ENCODE measurements around the gene ERC1. TPM values are rescaled to one million over a fixed set of nuclear protein-coding genes. Genes with fewer than 3 reads are reported as not detected.

The ERC1 gene
- total RNA-seq, 1 experiment from 2014 or later = 39.4 TPM

GRCh38 chr12:1357171-1357570 is 366.1 kb downstream of the ERC1 start:
- CTCF ChIA-PET = no interaction called here

DNA sequence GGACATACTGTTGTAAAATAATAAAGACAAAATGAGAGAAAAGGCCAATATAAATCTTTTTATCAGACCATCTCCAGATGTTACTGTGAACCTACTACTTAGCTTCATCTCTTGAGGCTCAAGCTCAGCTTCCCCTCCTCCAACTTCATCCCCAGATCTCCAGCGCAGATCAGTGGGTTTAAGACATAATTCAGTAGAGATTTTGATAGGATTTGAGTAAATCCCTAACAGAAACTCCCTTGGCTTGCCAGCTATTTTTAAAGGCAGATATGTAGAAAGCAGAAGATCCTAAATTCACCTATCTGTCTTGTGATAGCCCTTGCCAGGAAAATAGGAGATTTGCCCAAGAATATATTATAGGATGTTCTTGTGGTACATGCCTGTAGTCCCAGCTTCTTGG is 366.7 kb downstream of the ERC1 start:
- TF ChIP-seq, protein P1, sequence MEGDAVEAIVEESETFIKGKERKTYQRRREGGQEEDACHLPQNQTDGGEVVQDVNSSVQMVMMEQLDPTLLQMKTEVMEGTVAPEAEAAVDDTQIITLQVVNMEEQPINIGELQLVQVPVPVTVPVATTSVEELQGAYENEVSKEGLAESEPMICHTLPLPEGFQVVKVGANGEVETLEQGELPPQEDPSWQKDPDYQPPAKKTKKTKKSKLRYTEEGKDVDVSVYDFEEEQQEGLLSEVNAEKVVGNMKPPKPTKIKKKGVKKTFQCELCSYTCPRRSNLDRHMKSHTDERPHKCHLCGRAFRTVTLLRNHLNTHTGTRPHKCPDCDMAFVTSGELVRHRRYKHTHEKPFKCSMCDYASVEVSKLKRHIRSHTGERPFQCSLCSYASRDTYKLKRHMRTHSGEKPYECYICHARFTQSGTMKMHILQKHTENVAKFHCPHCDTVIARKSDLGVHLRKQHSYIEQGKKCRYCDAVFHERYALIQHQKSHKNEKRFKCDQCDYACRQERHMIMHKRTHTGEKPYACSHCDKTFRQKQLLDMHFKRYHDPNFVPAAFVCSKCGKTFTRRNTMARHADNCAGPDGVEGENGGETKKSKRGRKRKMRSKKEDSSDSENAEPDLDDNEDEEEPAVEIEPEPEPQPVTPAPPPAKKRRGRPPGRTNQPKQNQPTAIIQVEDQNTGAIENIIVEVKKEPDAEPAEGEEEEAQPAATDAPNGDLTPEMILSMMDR (IDR thresholded peaks at IDR 0.05; ENCODE audit: unreplicated experiment) = no peak
- H3K4me1 Mint-ChIP-seq (ENCODE audit: low read depth, unreplicated experiment) = no peaks in the 10 kb centered on the region
- CTCF ChIA-PET = interaction anchor here (1.2 kb wide), 1 partner anchor 239 kb away, joined by 3 read pairs; no protein-coding TSS in a partner anchor
- no peaks in the 10 kb centered on the region for H3K36me3 Mint-ChIP-seq (ENCODE audit: insufficient read depth, unreplicated experiment)
- BruUV-seq (replicated peaks) = no TSS peak
- no peaks in the 10 kb centered on the region for H3K9me3 Mint-ChIP-seq (ENCODE audit: low read depth, unreplicated experiment)
- no peak overlapping the region for H3K4me3 Mint-ChIP-seq (ENCODE audit: low read depth, unreplicated experiment)
- H3K27ac Mint-ChIP-seq (ENCODE audit: unreplicated experiment) = no peak overlapping the region
- intact Hi-C loops (cut with micrococcal nuclease; ENCODE audit: unreplicated experiment) = no loop called here
- no peaks in the 10 kb centered on the region for H3K27me3 Mint-ChIP-seq (ENCODE audit: unreplicated experiment)
- no peak for DNase-seq

More at GRCh38 chr12:1357171-1357570, 366.1 kb downstream of the ERC1 start:
- Mint-ChIP-seq H3K36me3 (ENCODE audit: insufficient read depth, unreplicated experiment) (no peaks in the 10 kb centered on the region), H3K4me3 (ENCODE audit: low read depth, unreplicated experiment) (no peak overlapping the region), H3K9me3 (ENCODE audit: low read depth, unreplicated experiment) (no peaks in the 10 kb centered on the region), H3K27me3 (ENCODE audit: unreplicated experiment) (no peaks in the 10 kb centered on the region), H3K27ac (ENCODE audit: unreplicated experiment) (no peak overlapping the region), H3K4me1 (ENCODE audit: low read depth, unreplicated experiment) (no peaks in the 10 kb centered on the region)
- BruUV-seq (replicated peaks) = no TSS peak
- intact Hi-C loops (cut with micrococcal nuclease; ENCODE audit: unreplicated experiment) = no loop called here
- DNase-seq = no peak
- TF ChIP-seq, protein P1 (IDR thresholded peaks at IDR 0.05; ENCODE audit: unreplicated experiment) = no peak

DNA sequence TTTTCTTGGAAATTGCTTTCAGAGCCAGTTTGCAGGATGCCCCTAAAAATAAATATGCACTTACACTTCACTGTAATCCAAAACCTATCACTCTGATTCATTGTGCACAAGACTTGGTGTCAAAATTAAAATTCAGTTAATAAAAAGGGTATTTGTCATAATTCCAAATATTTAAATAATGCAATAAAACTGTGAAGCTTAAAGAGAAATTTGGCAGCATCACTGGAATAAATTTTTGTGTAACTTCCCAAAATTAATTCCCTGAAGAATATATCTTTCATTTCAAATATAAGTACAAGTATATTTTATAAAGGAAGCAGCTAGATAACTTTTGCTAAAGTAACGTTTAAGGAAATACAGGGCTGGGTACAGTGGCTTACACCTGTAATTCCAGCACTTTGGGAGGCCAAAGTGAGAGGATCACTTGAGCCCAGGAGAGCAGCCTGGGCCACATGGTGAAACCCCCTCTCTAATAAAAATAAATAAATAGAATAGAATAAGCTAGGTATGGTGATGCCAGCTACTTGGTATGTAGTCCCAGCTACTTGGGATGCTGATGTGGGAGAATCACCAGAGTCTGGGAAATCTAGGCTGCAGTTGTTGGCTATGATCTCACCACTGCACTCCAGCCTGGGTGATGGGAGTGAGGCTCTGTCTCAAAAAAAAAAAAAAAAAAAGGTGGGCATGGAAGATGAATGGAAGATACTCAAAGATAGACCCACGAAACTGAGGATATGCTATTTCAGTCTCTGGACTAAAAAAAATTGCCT is 369.6 kb downstream of the ERC1 start:
- no TSS peak for BruUV-seq (replicated peaks)
- CTCF ChIA-PET = interaction anchor here (0.7 to 0.8 kb wide), 2 partner anchors 75 to 1591 kb away, joined by 3 to 4 read pairs; no protein-coding TSS in a partner anchor
- no peaks in the 10 kb centered on the region for H3K36me3 Mint-ChIP-seq (ENCODE audit: insufficient read depth, unreplicated experiment)
- TF ChIP-seq, protein P1 (IDR thresholded peaks at IDR 0.05; ENCODE audit: unreplicated experiment) = no peak
- no peak overlapping the region for H3K4me3 Mint-ChIP-seq (ENCODE audit: low read depth, unreplicated experiment)
- no peaks in the 10 kb centered on the region for H3K4me1 Mint-ChIP-seq (ENCODE audit: low read depth, unreplicated experiment)
- H3K9me3 Mint-ChIP-seq (ENCODE audit: low read depth, unreplicated experiment) = no peaks in the 10 kb centered on the region
- H3K27me3 Mint-ChIP-seq (ENCODE audit: unreplicated experiment) = no peaks in the 10 kb centered on the region
- intact Hi-C loops (cut with micrococcal nuclease; ENCODE audit: unreplicated experiment) = no loop called here
- H3K27ac Mint-ChIP-seq (ENCODE audit: unreplicated experiment) = no peak overlapping the region
- DNase-seq = no peak

DNA sequence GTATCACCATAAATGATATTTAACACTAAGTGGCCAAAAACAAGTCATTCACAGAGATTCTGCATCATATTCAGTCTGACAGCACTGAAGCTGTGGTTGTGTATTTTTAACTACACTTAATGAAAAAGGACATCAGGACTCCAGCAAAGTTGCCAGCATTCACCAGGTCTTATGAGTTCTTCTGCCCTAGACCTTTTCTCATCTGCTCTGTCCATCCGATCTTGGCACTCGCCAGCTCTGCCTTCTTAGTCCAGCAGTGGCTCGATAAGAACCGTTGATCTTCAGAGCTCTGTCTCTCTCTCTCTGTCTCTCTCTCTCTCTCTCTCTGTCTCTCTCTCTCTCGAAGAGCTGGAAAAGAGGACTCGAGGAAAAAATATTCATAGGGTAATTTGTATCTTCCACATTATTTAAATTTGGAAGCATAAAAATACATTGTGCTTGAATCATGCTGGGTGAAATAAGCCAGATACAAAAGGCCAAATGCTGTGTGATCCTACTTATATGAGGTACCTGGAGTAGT is 371.2 kb downstream of the ERC1 start:
- Mint-ChIP-seq H3K4me1 (ENCODE audit: low read depth, unreplicated experiment) (no peaks in the 10 kb centered on the region), H3K27me3 (ENCODE audit: unreplicated experiment) (no peaks in the 10 kb centered on the region), H3K4me3 (ENCODE audit: low read depth, unreplicated experiment) (no peak overlapping the region), H3K9me3 (ENCODE audit: low read depth, unreplicated experiment) (no peaks in the 10 kb centered on the region), H3K36me3 (ENCODE audit: insufficient read depth, unreplicated experiment) (no peaks in the 10 kb centered on the region), H3K27ac (ENCODE audit: unreplicated experiment) (no peak overlapping the region)
- TF ChIP-seq, protein P1 (IDR thresholded peaks at IDR 0.05; ENCODE audit: unreplicated experiment) = no peak
- no TSS peak for BruUV-seq (replicated peaks)
- DNase-seq = no peak
- intact Hi-C loops (cut with micrococcal nuclease; ENCODE audit: unreplicated experiment) = no loop called here
- CTCF ChIA-PET = no interaction called here
